CD4-positive, alpha-beta T cell treated with Interleukin-17A for 1 hour (primary cell): ENCODE measurements around the gene AHCY.
A peak's percentile ranks its signal among the peaks of the same experiment; 100 is the strongest.
"Not testable (repeated sequence)": the region's sequence is repeated elsewhere in the genome, so short reads cannot be mapped to it uniquely, and the experiment has no call there.

Source experiments
- DNase-seq: peaks from one replicate; pipeline ENCODE4 v3.0.0-alpha.2; 2020

AHCY gene

GRCh38 chr20:34302723-34303533, at the start of gene AHCY:
Gene AHCY (minus strand): TSS chr20:34303355. CDS start chr20:34303270, 85 bp downstream.
- peak; percentile 92 for DNase-seq

GRCh38 chr20:34350095-34350494, 46.9 kb upstream of the AHCY start:
- no peak for DNase-seq

- DNase-seq: no peak
Observed at GRCh38 chr20:34347571-34347970, 44.4 kb upstream of the AHCY start.

GRCh38 chr20:34346533-34346865, 43.3 kb upstream of the AHCY start:
- DNase-seq: not testable (repeated sequence)

- DNase-seq: not testable (repeated sequence)
Observed at GRCh38 chr20:34345839-34346532, 42.8 kb upstream of the AHCY start.

GRCh38 chr20:34345402-34345736, 42.2 kb upstream of the AHCY start:
- DNase-seq: no peak

- no peak for DNase-seq
Observed at GRCh38 chr20:34344238-34344637, 41.1 kb upstream of the AHCY start.

- no peak for DNase-seq
Observed at GRCh38 chr20:34343458-34344211, 40.5 kb upstream of the AHCY start.

GRCh38 chr20:34341199-34341598, 38.0 kb upstream of the AHCY start:
- not testable (repeated sequence) for DNase-seq

GRCh38 chr20:34340726-34341125, 37.6 kb upstream of the AHCY start:
- DNase-seq: not testable (repeated sequence)

GRCh38 chr20:34337982-34338726, 35.0 kb upstream of the AHCY start:
- DNase-seq: no peak

GRCh38 chr20:34337544-34337943, 34.4 kb upstream of the AHCY start:
- no peak for DNase-seq

- DNase-seq: no peak
Observed at GRCh38 chr20:34334654-34335407, 31.7 kb upstream of the AHCY start.

GRCh38 chr20:34333786-34334185, 30.6 kb upstream of the AHCY start:
- DNase-seq: no peak

- DNase-seq: no peak
Observed at GRCh38 chr20:34332262-34332920, 29.2 kb upstream of the AHCY start.

GRCh38 chr20:34331838-34332237, 28.7 kb upstream of the AHCY start:
- DNase-seq: no peak

GRCh38 chr20:34330861-34331544, 27.8 kb upstream of the AHCY start:
- not testable (repeated sequence) for DNase-seq

GRCh38 chr20:34328928-34329677, 25.9 kb upstream of the AHCY start:
- DNase-seq: no peak

- not testable (repeated sequence) for DNase-seq
Observed at GRCh38 chr20:34328207-34328606, 25.1 kb upstream of the AHCY start.

GRCh38 chr20:34324541-34324940, 21.4 kb upstream of the AHCY start:
- DNase-seq: no peak
